HepG2 (cell line): Measurements from ENCODE around the gene MXRA8. TPM values are rescaled to one million over a fixed set of nuclear protein-coding genes. Genes with fewer than 3 reads are reported as not detected.

Source experiments
- GZF1 ChIP-seq: sonication (generic); formaldehyde crosslinking; IDR thresholded peaks from 2 replicates; pipeline ENCODE4 v1.5.1; 2020; ENCODE audit warnings: mild to moderate bottlenecking, missing genetic modification reagents
- MNT ChIP-seq: fragments of 450-650 bp; IDR thresholded peaks from 2 replicates; pipeline ENCODE4 v1.6.1; 2016
- SAFB2 ChIP-seq: sonication (generic); formaldehyde crosslinking; IDR thresholded peaks from 2 replicates; pipeline ENCODE4 v1.5.1; 2020; ENCODE audit warnings: missing genetic modification reagents, low read depth, mild to moderate bottlenecking, borderline replicate concordance
- SALL2 ChIP-seq: sonication (generic); formaldehyde crosslinking; IDR thresholded peaks from 2 replicates; pipeline ENCODE4 v1.8.1; 2023; ENCODE audit warnings: mild to moderate bottlenecking, missing genetic modification reagents, inconsistent platforms
- SIN3B ChIP-seq: fragments of 150-350 bp; IDR thresholded peaks from 2 replicates; pipeline ENCODE4 v1.6.1; 2014; ENCODE audit warnings: low read length
- STAG1 ChIP-seq: sonication (generic); formaldehyde crosslinking; IDR thresholded peaks from 2 replicates; pipeline ENCODE4 v1.4.0; 2020; ENCODE audit warnings: missing genetic modification reagents
- YEATS2 ChIP-seq: sonication (generic); formaldehyde crosslinking; IDR thresholded peaks from 2 replicates; pipeline ENCODE4 v1.4.0; 2020; ENCODE audit warnings: missing genetic modification reagents, borderline replicate concordance
- ZKSCAN1 ChIP-seq: fragments of 150-350 bp; IDR thresholded peaks from 2 replicates; pipeline ENCODE4 v1.6.1; 2014; ENCODE audit warnings: low read length
- ZNF318 ChIP-seq: sonication (generic); formaldehyde crosslinking; IDR thresholded peaks from 2 replicates; pipeline ENCODE4 v1.4.0; 2020; ENCODE audit warnings: mild to moderate bottlenecking, missing genetic modification reagents
- ZNF383 ChIP-seq: sonication (generic); formaldehyde crosslinking; IDR thresholded peaks from 2 replicates; pipeline ENCODE4 v1.4.0; 2020; ENCODE audit warnings: missing genetic modification reagents, mild to moderate bottlenecking, borderline replicate concordance
- ZNF441 ChIP-seq: sonication (generic); formaldehyde crosslinking; IDR thresholded peaks from 2 replicates; pipeline ENCODE4 v1.7.0; 2021; ENCODE audit warnings: missing genetic modification reagents, borderline replicate concordance
- ZNF512B ChIP-seq: sonication (generic); formaldehyde crosslinking; IDR thresholded peaks from 2 replicates; pipeline ENCODE4 v1.5.1; 2020; ENCODE audit warnings: missing genetic modification reagents, mild to moderate bottlenecking, borderline replicate concordance
- ZNF740 ChIP-seq: sonication (generic); formaldehyde crosslinking; IDR thresholded peaks from 2 replicates; pipeline ENCODE4 v1.4.0; 2020; ENCODE audit warnings: missing genetic modification reagents
- ZNF839 ChIP-seq: sonication (generic); formaldehyde crosslinking; IDR thresholded peaks from 2 replicates; pipeline ENCODE4 v1.4.0; 2020; ENCODE audit warnings: missing genetic modification reagents, mild to moderate bottlenecking, borderline replicate concordance
- polyA plus RNA-seq, 8 experiments: library from polyadenylated mRNA; depleted of rRNA in 3 of 8; stranded (reverse) in 7 of 8; unstranded in 1 of 8; fragments of >200 nt; fragmentation: Illumina TruSeq in 4 of 8; extraction: Trizol in 4 of 8; gene quantifications; 2 replicates each; pipeline versions ENCODE4 v1.2.1 to v1.2.3, GENCODE V29; 2011 to 2016; ENCODE audit warnings: low read depth in 4 of 8, missing spikeins in 1 of 8, mixed read lengths in 1 of 8; ENCODE audit not compliant: insufficient read depth in 1 of 8
- total RNA-seq, 5 experiments: library from RNA; depleted of rRNA; stranded (reverse); fragments of >200 nt; fragmentation: Illumina TruSeq; extraction: Trizol; gene quantifications; 2 replicates each; pipeline ENCODE4 v1.2.3, GENCODE V29; 2016; ENCODE audit warnings: low read depth in 1 of 5
- TF ChIP-seq, protein P1 (sequence below): sonication (generic); formaldehyde crosslinking; IDR thresholded peaks from 2 replicates; pipeline ENCODE4 v1.4.0; 2020; ENCODE audit warnings: mild to moderate bottlenecking, missing genetic modification reagents

MXRA8 gene
- total and polyA plus RNA-seq, 2 of the 13 experiments (the other 11 are each of a cell fraction or from before 2014, with no cell fraction given) = 19.8 to 44.8 TPM

DNA sequence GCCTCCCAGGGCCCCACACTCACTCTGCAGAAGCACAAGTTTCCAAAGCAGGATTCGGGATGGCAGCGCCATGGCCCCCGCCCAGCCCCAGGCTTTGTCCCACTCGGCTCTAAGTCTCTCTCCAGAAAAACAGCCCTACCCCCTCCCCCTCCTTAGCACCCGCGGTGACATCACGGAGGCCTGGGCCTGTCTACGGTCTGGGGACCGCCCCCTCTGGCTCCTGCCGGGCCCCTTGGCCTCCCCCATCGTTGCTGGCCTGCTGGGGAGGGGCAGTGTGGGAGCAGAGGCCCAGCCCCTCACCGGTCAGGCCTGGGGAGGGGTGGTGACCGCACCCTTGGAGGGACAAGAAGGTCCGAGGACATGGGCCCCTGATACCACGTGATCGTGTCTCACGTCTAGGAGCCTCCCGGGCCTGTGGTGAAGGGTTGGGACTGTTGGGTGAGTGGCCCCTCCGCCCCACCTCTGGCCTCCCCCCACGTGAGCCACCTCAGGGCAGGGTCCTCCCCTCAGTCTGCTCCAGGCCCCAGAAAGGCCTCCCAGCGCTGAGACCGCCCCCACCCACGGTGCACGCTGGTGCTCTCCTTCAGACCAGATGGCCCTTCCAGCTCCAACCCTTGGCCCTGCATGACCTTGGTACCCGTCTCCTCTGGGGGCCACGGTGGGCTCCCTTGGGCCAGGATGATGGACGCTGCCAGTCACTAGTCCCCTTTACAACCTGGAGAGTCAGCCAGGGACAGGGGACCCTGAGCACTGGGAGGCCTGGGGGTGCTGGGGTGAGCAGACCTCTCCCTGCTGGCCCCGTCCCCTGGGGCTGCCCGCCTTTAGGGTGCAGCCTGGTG, at the start of gene MXRA8 (continued):
- TF ChIP-seq MNT (no peak), ZNF839 (CRISPR knock-in tag) (no peak), ZNF318 (CRISPR knock-in tag) (no peak), ZNF383 (CRISPR knock-in tag) (no peak), ZKSCAN1 (no peak), SIN3B (no peak), ZNF512B (CRISPR knock-in tag) (peak; percentile 68; the same call in 1 of the 2 replicates), YEATS2 (CRISPR knock-in tag) (peak; percentile 84), ZNF740 (CRISPR knock-in tag) (peak; percentile 59; the same call in 1 of the 2 replicates), GZF1 (0 out of 2 replicates have a peak, but pooled peaks have one; percentile 54), ZNF441 (CRISPR knock-in tag) (no peak), STAG1 (CRISPR knock-in tag) (no peak), SALL2 (CRISPR knock-in tag) (no peak), SAFB2 (CRISPR knock-in tag) (no peak)
- TF ChIP-seq, protein P1, sequence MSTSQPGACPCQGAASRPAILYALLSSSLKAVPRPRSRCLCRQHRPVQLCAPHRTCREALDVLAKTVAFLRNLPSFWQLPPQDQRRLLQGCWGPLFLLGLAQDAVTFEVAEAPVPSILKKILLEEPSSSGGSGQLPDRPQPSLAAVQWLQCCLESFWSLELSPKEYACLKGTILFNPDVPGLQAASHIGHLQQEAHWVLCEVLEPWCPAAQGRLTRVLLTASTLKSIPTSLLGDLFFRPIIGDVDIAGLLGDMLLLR (CRISPR knock-in tag) = peak; percentile 84
